HepG2 (cell line): ENCODE measurements around the gene PTCD2. TPM values are rescaled to one million over a fixed set of nuclear protein-coding genes. Genes with fewer than 3 reads are reported as not detected.
A peak's percentile ranks its signal among the peaks of the same experiment; 100 is the strongest.

Experiments
- BORCS8-MEF2B ChIP-seq: sonication (generic); formaldehyde crosslinking; IDR thresholded peaks from 2 replicates; pipeline ENCODE4 v1.8.0; 2022; ENCODE audit warnings: mild to moderate bottlenecking, missing genetic modification reagents
- HNF4G ChIP-seq, 2 experiments: sonication (generic) in 1 of 2; formaldehyde crosslinking in 1 of 2; IDR thresholded peaks; 2 replicates each; pipeline versions ENCODE4 v1.4.0 to v1.6.1; 2011 to 2020; ENCODE audit warnings: borderline replicate concordance in 2 of 2, low read depth in 2 of 2, mild to moderate bottlenecking in 2 of 2, low read length in 1 of 2, missing genetic modification reagents in 1 of 2, moderate library complexity in 1 of 2
- HNRNPUL1 ChIP-seq: fragments of 200-400 bp; formaldehyde crosslinking; IDR thresholded peaks from 2 replicates; pipeline ENCODE4 v1.6.1; 2017; ENCODE audit warnings: low read depth, mild to moderate bottlenecking, low read length, moderate library complexity
- KMT2B ChIP-seq: IDR thresholded peaks from 2 replicates; pipeline ENCODE4 v1.6.1; 2016; ENCODE audit warnings: missing genetic modification reagents, missing compliant biosample characterization
- MAX ChIP-seq: IDR thresholded peaks from 2 replicates; pipeline ENCODE4 v1.6.1; 2012; ENCODE audit warnings: inconsistent platforms
- MTA1 ChIP-seq: sonication (generic); formaldehyde crosslinking; IDR thresholded peaks from 2 replicates; pipeline ENCODE4 v1.4.0; 2020; ENCODE audit warnings: missing genetic modification reagents, mild to moderate bottlenecking, borderline replicate concordance
- POLR2A ChIP-seq, 2 experiments: IDR thresholded peaks; 2 replicates each; pipeline ENCODE4 v1.6.1; 2011; ENCODE audit warnings: low read depth in 2 of 2, low read length in 2 of 2, mild to moderate bottlenecking in 1 of 2, moderate library complexity in 1 of 2; ENCODE audit not compliant: insufficient read depth in 1 of 2
- PPARG ChIP-seq: conservative IDR thresholded peaks from 2 replicates; pipeline ENCODE4 v1.6.1; 2016; ENCODE audit warnings: missing biosample characterization, missing genetic modification reagents
- PTBP1 ChIP-seq: fragments of 200-400 bp; formaldehyde crosslinking; IDR thresholded peaks from 2 replicates; pipeline ENCODE4 v1.6.1; 2018; ENCODE audit warnings: low read length, low read depth; ENCODE audit not compliant: poor library complexity, severe bottlenecking
- RORA ChIP-seq: sonication (generic); formaldehyde crosslinking; IDR thresholded peaks from 2 replicates; pipeline ENCODE4 v1.5.0; 2020; ENCODE audit warnings: mild to moderate bottlenecking, missing genetic modification reagents, moderate library complexity
- SSRP1 ChIP-seq: IDR thresholded peaks from 2 replicates; pipeline ENCODE4 v1.6.1; 2016; ENCODE audit warnings: control low read depth
- TOE1 ChIP-seq: sonication (generic); formaldehyde crosslinking; IDR thresholded peaks from 2 replicates; pipeline ENCODE4 v1.4.0; 2020; ENCODE audit warnings: mild to moderate bottlenecking, missing genetic modification reagents
- UBTF ChIP-seq: sonication (generic); formaldehyde crosslinking; IDR thresholded peaks from 2 replicates; pipeline ENCODE4 v1.4.0; 2020; ENCODE audit warnings: mild to moderate bottlenecking, missing genetic modification reagents
- YY1 ChIP-seq: IDR thresholded peaks from 2 replicates; pipeline ENCODE4 v1.6.1; 2011; ENCODE audit warnings: low read length, low read depth, moderate library complexity, mild to moderate bottlenecking; ENCODE audit not compliant: insufficient read depth, insufficient replicate concordance
- ZFP36L1 ChIP-seq: sonication (generic); formaldehyde crosslinking; IDR thresholded peaks from 2 replicates; pipeline ENCODE4 v1.8.0; 2022; ENCODE audit warnings: mild to moderate bottlenecking, missing genetic modification reagents, moderate library complexity
- ZHX2 ChIP-seq, 2 experiments: sonication (generic) in 1 of 2; formaldehyde crosslinking in 1 of 2; IDR thresholded peaks; 2 replicates each; pipeline versions ENCODE4 v1.6.1 to v1.9.0; 2014 to 2022; ENCODE audit warnings: antibody characterized with exemption in 1 of 2, borderline replicate concordance in 1 of 2, inconsistent platforms in 1 of 2, low read depth in 1 of 2, missing genetic modification reagents in 1 of 2
- ZNF10 ChIP-seq: sonication (generic); formaldehyde crosslinking; IDR thresholded peaks from 2 replicates; pipeline ENCODE4 v1.4.0; 2020; ENCODE audit warnings: mild to moderate bottlenecking, low read depth, missing genetic modification reagents, borderline replicate concordance
- ZNF121 ChIP-seq: sonication (generic); formaldehyde crosslinking; IDR thresholded peaks from 2 replicates; pipeline ENCODE4 v1.5.0; 2020; ENCODE audit warnings: mild to moderate bottlenecking, missing genetic modification reagents
- ZNF230 ChIP-seq: sonication (generic); formaldehyde crosslinking; IDR thresholded peaks from 2 replicates; pipeline ENCODE4 v1.4.0; 2020; ENCODE audit warnings: mild to moderate bottlenecking, missing genetic modification reagents
- ZNF792 ChIP-seq: IDR thresholded peaks from 2 replicates; pipeline ENCODE4 v1.6.1; 2016
- polyA plus RNA-seq, 8 experiments: library from polyadenylated mRNA; depleted of rRNA in 3 of 8; stranded (reverse) in 7 of 8; unstranded in 1 of 8; fragments of >200 nt; fragmentation: Illumina TruSeq in 4 of 8; extraction: Trizol in 4 of 8; gene quantifications; 2 replicates each; pipeline versions ENCODE4 v1.2.1 to v1.2.3, GENCODE V29; 2011 to 2016; ENCODE audit warnings: low read depth in 4 of 8, missing spikeins in 1 of 8, mixed read lengths in 1 of 8; ENCODE audit not compliant: insufficient read depth in 1 of 8
- total RNA-seq, 5 experiments: library from RNA; depleted of rRNA; stranded (reverse); fragments of >200 nt; fragmentation: Illumina TruSeq; extraction: Trizol; gene quantifications; 2 replicates each; pipeline ENCODE4 v1.2.3, GENCODE V29; 2016; ENCODE audit warnings: low read depth in 1 of 5

Gene PTCD2
- total and polyA plus RNA-seq, 2 of the 13 experiments (the other 11 are each of a cell fraction or from before 2014, with no cell fraction given), result 5.3 to 6.4 TPM

GRCh38 chr5:72319976-72320752 is at the start of gene PTCD2, which contains the start of gene MRPS27 (continued):
- TF ChIP-seq ZNF792 (CRISPR knock-in tag), result peak; percentile 21; the same call in 1 of the 2 replicates
- TF ChIP-seq PTBP1, result no peak
- TF ChIP-seq ZFP36L1 (CRISPR knock-in tag), result peak; percentile 46; the same call in 1 of the 2 replicates
- TF ChIP-seq ZNF10 (CRISPR knock-in tag), result no peak
- TF ChIP-seq ZNF121 (CRISPR knock-in tag), result no peak
- TF ChIP-seq HNF4G (IDR thresholded peaks at IDR 0.05; ENCODE audit: borderline replicate concordance, low read depth, low read length), result no peak
- 0 out of 2 replicates have a peak, but pooled peaks have one; percentile 17 for TF ChIP-seq HNF4G (CRISPR knock-in tag; IDR thresholded peaks at IDR 0.05; ENCODE audit: borderline replicate concordance, low read depth)
- peak; percentile 99 for TF ChIP-seq YY1
- peak; percentile 36; the same call in 1 of the 2 replicates for TF ChIP-seq TOE1 (CRISPR knock-in tag)
- peak; percentile 59 for TF ChIP-seq UBTF (CRISPR knock-in tag)
- peak; percentile 86 for TF ChIP-seq ZHX2 (IDR thresholded peaks at IDR 0.05; ENCODE audit: low read depth)
- no peak for TF ChIP-seq ZHX2 (CRISPR knock-in tag; IDR thresholded peaks at IDR 0.05; ENCODE audit: borderline replicate concordance)
- peak; percentile 53; the same call in 1 of the 2 replicates for TF ChIP-seq MTA1 (CRISPR knock-in tag)
- TF ChIP-seq HNRNPUL1, result no peak
- peak; percentile 67 for TF ChIP-seq BORCS8-MEF2B
- peak; percentile 88 to 89 for TF ChIP-seq POLR2A (IDR thresholded peaks at IDR 0.05; ENCODE audit: insufficient read depth in 1 of 2, low read depth in 2 of 2, low read length in 2 of 2)
- peak; percentile 80 for TF ChIP-seq KMT2B (CRISPR knock-in tag)
- TF ChIP-seq MAX, result peak; percentile 89
- TF ChIP-seq PPARG, result no peak
- peak; percentile 65 for TF ChIP-seq ZNF230 (CRISPR knock-in tag)
- TF ChIP-seq SSRP1 (CRISPR knock-in tag), result 0 out of 2 replicates have a peak, but pooled peaks have one; percentile 57
- no peak for TF ChIP-seq RORA (CRISPR knock-in tag)
